GM12873 (cell line): ENCODE data around the gene GPC1.

Experiments used
- CTCF ChIP-seq: IDR thresholded peaks from 2 replicates; pipeline ENCODE4 v1.5.1; 2012; ENCODE audit warnings: low read depth, mild to moderate bottlenecking, moderate library complexity, low read length, control low read depth; ENCODE audit not compliant: insufficient read depth; ENCODE audit errors: missing control alignments

Gene GPC1

DNA sequence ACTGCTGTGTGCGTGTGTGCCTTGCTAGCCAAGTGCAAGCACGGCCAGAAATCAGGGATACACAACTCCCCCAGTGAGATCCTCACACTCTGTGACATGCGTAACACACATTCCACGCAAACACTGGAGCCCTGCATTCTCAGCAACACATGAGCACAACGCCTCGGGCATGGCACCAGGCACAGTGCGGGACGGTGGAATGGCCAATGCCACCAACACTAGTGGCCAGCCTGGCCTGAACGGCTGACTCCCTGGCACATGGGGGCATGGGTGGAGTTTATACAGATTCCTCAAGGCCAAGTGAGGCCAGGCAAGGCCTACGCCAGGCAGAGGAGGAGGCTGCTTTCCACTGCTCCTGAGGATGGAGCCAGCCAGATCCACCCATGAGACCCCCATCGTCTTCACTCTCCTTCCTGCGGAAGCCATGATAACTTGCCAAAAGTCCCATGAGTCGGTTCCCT lies 66.1 kb downstream of the GPC1 start:
- no peak for TF ChIP-seq CTCF

DNA sequence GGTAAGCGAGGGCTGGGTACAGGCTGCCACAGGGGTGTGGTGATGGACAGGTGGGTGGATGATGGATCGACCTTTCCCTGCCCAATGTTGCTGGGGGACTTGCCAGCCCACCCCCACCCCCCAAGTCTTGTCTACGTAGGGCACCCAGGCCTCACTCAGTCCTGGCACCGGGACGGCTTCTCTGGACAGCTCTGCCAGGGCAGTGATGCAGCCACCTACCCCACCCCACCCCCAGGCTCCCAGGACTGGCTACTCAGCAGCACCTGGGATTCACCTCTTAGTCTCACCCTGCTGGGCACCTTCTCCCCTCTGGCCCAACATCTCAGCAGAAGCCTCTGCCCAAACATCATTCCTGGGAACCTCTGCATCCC lies 66.6 kb downstream of the GPC1 start:
- TF ChIP-seq CTCF: no peak

- TF ChIP-seq CTCF: no peak
Measured at GRCh38 chr2:240502430-240503121, 67.1 kb downstream of the GPC1 start.

DNA sequence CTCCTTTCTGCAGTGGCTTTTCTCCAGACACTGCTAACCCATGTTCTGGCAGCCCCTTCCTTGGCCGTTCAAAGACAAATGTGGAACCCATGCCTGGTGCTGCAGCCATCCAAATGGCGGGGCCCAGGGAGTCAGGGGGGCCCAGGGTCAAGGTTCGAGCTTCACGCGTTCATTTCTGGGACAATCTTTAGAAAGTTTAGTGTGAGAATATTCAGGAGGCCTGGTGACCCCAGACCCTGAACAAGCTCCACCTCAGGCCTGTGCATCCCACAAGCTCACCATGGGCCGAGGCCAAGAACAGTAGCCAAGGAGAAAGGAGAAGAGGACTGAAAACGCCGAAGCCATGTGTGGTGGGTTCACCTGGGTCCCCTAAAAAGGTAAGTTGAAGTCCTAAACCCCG lies 67.9 kb downstream of the GPC1 start:
- no peak for TF ChIP-seq CTCF

- no peak for TF ChIP-seq CTCF
Measured at GRCh38 chr2:240503848-240504247, 68.4 kb downstream of the GPC1 start.

GRCh38 chr2:240505910-240506309 lies 70.4 kb downstream of the GPC1 start:
- TF ChIP-seq CTCF: no peak

DNA sequence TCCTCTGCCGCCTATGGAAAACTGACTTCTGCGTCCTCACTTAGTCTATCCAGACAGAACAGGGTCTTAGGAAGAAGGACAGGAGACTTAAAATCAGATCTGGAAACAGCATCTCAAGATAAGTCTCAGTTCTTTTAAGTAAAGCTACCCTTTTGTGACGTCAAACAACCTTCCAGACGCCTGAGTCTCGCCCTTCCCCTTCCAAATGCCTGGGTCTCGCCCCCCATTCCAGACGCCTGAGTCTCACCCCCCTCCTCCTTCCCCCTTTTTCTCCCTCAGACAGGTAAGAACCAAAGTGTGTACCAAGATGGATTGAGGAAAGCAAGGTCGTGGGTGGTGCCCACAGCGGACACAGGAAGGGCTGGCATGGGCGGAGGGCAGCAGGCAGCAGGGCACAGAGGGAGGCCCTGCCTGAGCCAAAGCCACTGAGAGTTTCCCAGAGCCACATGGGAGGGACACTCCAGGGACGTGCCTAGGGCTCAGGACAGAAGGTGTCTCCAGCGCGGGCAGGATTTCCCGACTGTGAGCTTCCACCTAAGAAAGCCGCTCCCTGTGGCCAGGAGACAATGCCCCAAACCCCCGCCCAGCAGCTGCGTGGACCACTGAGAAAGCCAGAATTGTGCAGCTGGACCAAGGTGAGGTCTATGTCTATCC lies 71.1 kb downstream of the GPC1 start:
- TF ChIP-seq CTCF: no peak
